VCaP (cell line): ENCODE results near the gene TMEM119.
"Not testable (repeated sequence)": the region's sequence is repeated elsewhere in the genome, so short reads cannot be mapped to it uniquely, and the experiment has no call there.

Source experiments
- H3K27ac ChIP-seq: fragments of 450-650 bp; 2 replicates; pipeline ENCODE4 v1.5.1; 2017
- CTCF ChIP-seq: fragments of 450-650 bp; conservative IDR thresholded peaks from 2 replicates; pipeline ENCODE4 v1.5.1; 2017; ENCODE audit warnings: mild to moderate bottlenecking, moderate library complexity

The TMEM119 gene

GRCh38 chr12:108594323-108594903 lies 3.5 kb downstream of the TMEM119 start:
- no peak for TF ChIP-seq CTCF

GRCh38 chr12:108592033-108592909 lies 5.6 kb downstream of the TMEM119 start:
- no peak for TF ChIP-seq CTCF
- H3K27ac ChIP-seq: no peak overlapping the region

More at GRCh38 chr12:108594323-108594903, 3.5 kb downstream of the TMEM119 start:
- no peak overlapping the region for H3K27ac ChIP-seq

- H3K27ac ChIP-seq: no peak overlapping the region
- TF ChIP-seq CTCF: no peak
Observed at GRCh38 chr12:108591267-108591980, 6.5 kb downstream of the TMEM119 start.

- not testable (repeated sequence) for H3K27ac ChIP-seq
Observed at GRCh38 chr12:108590463-108590862, 7.4 kb downstream of the TMEM119 start.

- TF ChIP-seq CTCF: no peak
- no peak overlapping the region for H3K27ac ChIP-seq
Observed at GRCh38 chr12:108589840-108590229, 8.0 kb downstream of the TMEM119 start.

GRCh38 chr12:108589028-108589839 lies 8.7 kb downstream of the TMEM119 start:
- TF ChIP-seq CTCF: no peak
- H3K27ac ChIP-seq: no peak overlapping the region

GRCh38 chr12:108587826-108588225 lies 10.1 kb downstream of the TMEM119 start:
- no peak overlapping the region for H3K27ac ChIP-seq
- no peak for TF ChIP-seq CTCF
